Gastrocnemius medialis (tissue), 4 donors: ENCODE measurements around the gene SGMS1.

Experiments
- POLR2A ChIP-seq, 2 donors: fragments of 450-650 bp; IDR thresholded peaks; one replicate each; pipeline ENCODE4 v1.6.1; 2017; ENCODE audit warnings: antibody characterized with exemption in 2 of 2, mild to moderate bottlenecking in 2 of 2, moderate library complexity in 2 of 2
- TF ChIP-seq, protein P1 (sequence below), 5 experiments: fragments of 450-650 bp in 3 of 5; fragments of 200-600 bp in 2 of 5; sonication (generic) in 2 of 5; IDR thresholded peaks in 4 of 5; conservative IDR thresholded peaks in 1 of 5; 1 replicate in 4 of 5; 2 replicates in 1 of 5; pipeline ENCODE4 v1.5.1; 2016 to 2019; ENCODE audit warnings: antibody characterized with exemption in 5 of 5, mild to moderate bottlenecking in 3 of 5, moderate library complexity in 3 of 5

DNA sequence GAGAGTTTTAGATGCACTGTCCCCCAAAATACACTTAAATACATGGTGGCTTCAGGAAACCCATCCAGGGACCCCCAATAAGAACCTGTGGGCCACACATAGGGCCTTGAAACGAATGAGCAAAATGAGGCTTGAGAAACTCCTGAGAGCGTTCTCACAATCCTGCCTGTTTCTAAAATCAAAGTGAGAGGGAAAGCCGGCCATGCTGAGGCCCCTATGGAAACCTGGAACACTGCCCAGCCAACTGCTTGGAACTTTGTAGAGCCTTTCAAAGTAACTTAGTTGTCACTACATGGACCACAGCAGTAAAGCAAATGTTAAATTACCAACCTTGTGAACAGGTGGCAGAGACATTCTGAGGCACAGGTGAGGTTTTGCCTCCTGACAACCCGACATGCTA is 13.4 kb downstream of the SGMS1 start:
- no peak for TF ChIP-seq POLR2A (IDR thresholded peaks at IDR 0.05)
- TF ChIP-seq, protein P1, sequence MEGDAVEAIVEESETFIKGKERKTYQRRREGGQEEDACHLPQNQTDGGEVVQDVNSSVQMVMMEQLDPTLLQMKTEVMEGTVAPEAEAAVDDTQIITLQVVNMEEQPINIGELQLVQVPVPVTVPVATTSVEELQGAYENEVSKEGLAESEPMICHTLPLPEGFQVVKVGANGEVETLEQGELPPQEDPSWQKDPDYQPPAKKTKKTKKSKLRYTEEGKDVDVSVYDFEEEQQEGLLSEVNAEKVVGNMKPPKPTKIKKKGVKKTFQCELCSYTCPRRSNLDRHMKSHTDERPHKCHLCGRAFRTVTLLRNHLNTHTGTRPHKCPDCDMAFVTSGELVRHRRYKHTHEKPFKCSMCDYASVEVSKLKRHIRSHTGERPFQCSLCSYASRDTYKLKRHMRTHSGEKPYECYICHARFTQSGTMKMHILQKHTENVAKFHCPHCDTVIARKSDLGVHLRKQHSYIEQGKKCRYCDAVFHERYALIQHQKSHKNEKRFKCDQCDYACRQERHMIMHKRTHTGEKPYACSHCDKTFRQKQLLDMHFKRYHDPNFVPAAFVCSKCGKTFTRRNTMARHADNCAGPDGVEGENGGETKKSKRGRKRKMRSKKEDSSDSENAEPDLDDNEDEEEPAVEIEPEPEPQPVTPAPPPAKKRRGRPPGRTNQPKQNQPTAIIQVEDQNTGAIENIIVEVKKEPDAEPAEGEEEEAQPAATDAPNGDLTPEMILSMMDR (IDR thresholded peaks at IDR 0.05 in 4 of 5, conservative IDR thresholded peaks at IDR 0.05 in 1 of 5): no peak
